Keratinocyte (primary cell): ENCODE measurements around the gene PLXNA2. TPM values are rescaled to one million over a fixed set of nuclear protein-coding genes. Genes with fewer than 3 reads are reported as not detected.

ENCODE experiments used
- DNase-seq: peaks from one replicate; pipeline ENCODE4 v3.0.0-alpha.2; 2011; ENCODE audit warnings: low read depth, missing footprints, low spot score
- FAIRE-seq: peaks from 2 replicates; lab custom pipeline; 2011; peaks lifted over from hg19 to GRCh38; lab: Jason Lieb, UNC
- H2AFZ ChIP-seq: 2 replicates; pipeline ENCODE4 v1.6.0; 2012; ENCODE audit warnings: low read length, control low read depth, inconsistent platforms; ENCODE audit not compliant: control insufficient read depth
- H3K27ac ChIP-seq: 2 replicates; pipeline ENCODE4 v1.5.1; 2011; ENCODE audit warnings: low read length; ENCODE audit not compliant: control insufficient read depth, insufficient read depth
- H3K27me3 ChIP-seq: 3 replicates; pipeline ENCODE4 v1.6.0; 2011; ENCODE audit warnings: low read length; ENCODE audit not compliant: control insufficient read depth, insufficient read depth; ENCODE audit errors: extremely low read depth
- H3K36me3 ChIP-seq, 2 experiments: 2 replicates in 1 of 2; 3 replicates in 1 of 2; pipeline ENCODE4 v1.5.1; 2011; ENCODE audit warnings: low read length in 2 of 2, mild to moderate bottlenecking in 1 of 2; ENCODE audit not compliant: control insufficient read depth in 2 of 2, insufficient read depth in 2 of 2; ENCODE audit errors: extremely low read depth in 1 of 2
- H3K4me1 ChIP-seq: 3 replicates; pipeline ENCODE4 v1.5.1; 2011; ENCODE audit warnings: low read length; ENCODE audit not compliant: control insufficient read depth, insufficient read depth; ENCODE audit errors: extremely low read depth
- H3K4me2 ChIP-seq: 3 replicates; pipeline ENCODE4 v1.6.0; 2011; ENCODE audit warnings: low read depth, low read length; ENCODE audit not compliant: control insufficient read depth, insufficient read depth; ENCODE audit errors: extremely low read depth
- H3K4me3 ChIP-seq, 3 experiments: fragments of 200-600 bp in 1 of 3; sonication (generic) in 1 of 3; 2 replicates in 2 of 3; 3 replicates in 1 of 3; pipeline ENCODE4 v1.5.1; 2011 to 2016; ENCODE audit warnings: low read length in 3 of 3, mild to moderate bottlenecking in 3 of 3, control low read depth in 2 of 3, inconsistent platforms in 1 of 3, low read depth in 1 of 3, mixed read lengths in 1 of 3, mixed run types in 1 of 3, moderate library complexity in 1 of 3; ENCODE audit not compliant: control insufficient read depth in 2 of 3, insufficient read depth in 2 of 3; ENCODE audit errors: extremely low read depth in 1 of 3
- H3K79me2 ChIP-seq: 2 replicates; pipeline ENCODE4 v1.6.0; 2012; ENCODE audit warnings: low read length; ENCODE audit not compliant: control insufficient read depth, insufficient read depth
- H3K9ac ChIP-seq: 3 replicates; pipeline ENCODE4 v1.6.0; 2011; ENCODE audit warnings: low read length; ENCODE audit not compliant: control insufficient read depth, insufficient read depth; ENCODE audit errors: extremely low read depth
- H3K9me1 ChIP-seq: 3 replicates; pipeline ENCODE4 v1.6.0; 2011; ENCODE audit warnings: low read length; ENCODE audit not compliant: control insufficient read depth, insufficient read depth; ENCODE audit errors: extremely low read depth
- H3K9me3 ChIP-seq: 2 replicates; pipeline ENCODE4 v1.5.1; 2012; ENCODE audit warnings: low read depth, low read length; ENCODE audit not compliant: control insufficient read depth
- H4K20me1 ChIP-seq: 3 replicates; pipeline ENCODE4 v1.6.0; 2011; ENCODE audit warnings: low read length; ENCODE audit not compliant: control insufficient read depth, insufficient read depth; ENCODE audit errors: extremely low read depth
- EZH2 ChIP-seq: IDR thresholded peaks from one replicate; pipeline ENCODE4 v1.6.1; 2012; ENCODE audit warnings: inconsistent platforms, mild to moderate bottlenecking, low read length, moderate library complexity
- dilution Hi-C: fragments of 300-500 bp; cut with MboI; formaldehyde crosslinking; loops from one replicate; pipeline ENCODE4 v1.7.0; 2020; ENCODE audit warnings: low sequenced_read_pairs; ENCODE audit not compliant: extremely low pct_ligation_motif_present
- polyA plus RNA-seq, 5 experiments: library from polyadenylated mRNA; depleted of rRNA in 3 of 5; stranded (reverse) in 3 of 5; stranded (forward) in 1 of 5; unstranded in 1 of 5; fragments of >200 nt; gene quantifications; 1 replicate in 1 of 5; 2 replicates in 3 of 5; 3 replicates in 1 of 5; pipeline versions ENCODE4 v1.2.1 to v1.2.3, GENCODE V29; 2011 to 2012; ENCODE audit warnings: missing spikeins in 2 of 5, low read depth in 1 of 5, low replicate concordance in 1 of 5
- TF ChIP-seq, protein P1 (sequence below), 3 experiments: IDR thresholded peaks in 1 of 3; conservative IDR thresholded peaks in 1 of 3; optimal IDR thresholded peaks in 1 of 3; 2 replicates in 2 of 3; 3 replicates in 1 of 3; pipeline versions ENCODE3 to v1.5.1; 2011; ENCODE audit warnings: low read length in 3 of 3, mild to moderate bottlenecking in 3 of 3, moderate library complexity in 2 of 3, control low read depth in 1 of 3, inconsistent platforms in 1 of 3; ENCODE audit not compliant: insufficient read depth in 2 of 3; ENCODE audit errors: extremely low read depth in 1 of 3

The PLXNA2 gene
- polyA plus RNA-seq, 1 donor (not counting 4 experiments of a cell fraction or from before 2014, with no cell fraction given) = 6.7 TPM

DNA sequence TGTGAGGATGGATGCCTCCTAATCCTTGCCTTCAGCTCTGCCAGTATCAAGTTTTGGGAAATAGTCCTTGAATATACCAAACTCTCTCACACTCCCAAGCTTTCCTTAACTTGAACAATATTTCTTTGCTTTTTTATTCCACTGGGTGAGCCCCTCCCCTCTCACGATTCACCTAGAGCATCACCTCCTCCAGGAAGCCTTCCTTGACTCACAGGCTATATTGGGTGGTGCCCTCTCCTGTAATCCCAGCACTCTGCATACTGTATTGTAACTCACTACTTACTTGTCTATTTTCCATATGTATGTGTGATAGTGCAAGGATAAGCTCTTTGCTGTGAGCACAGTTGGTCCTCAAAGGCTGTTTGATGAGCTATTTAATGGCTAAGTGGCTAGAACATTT is 114.7 kb downstream of the PLXNA2 start:
- Histone ChIP-seq H3K79me2 (no peaks in the 10 kb centered on the region), H3K4me2 (no peak overlapping the region), H3K27ac (no peak overlapping the region), H3K36me3 (peaks cover 5 to 8% of the 10 kb centered on the region in 2 experiments), H3K9ac (no peak overlapping the region), H3K9me1 (no peaks in the 10 kb centered on the region), H3K4me3 (no peak overlapping the region), H4K20me1 (peaks cover 2% of the 10 kb centered on the region), H3K27me3 (no peaks in the 10 kb centered on the region), H3K4me1 (peaks cover 12% of the 10 kb centered on the region), H3K9me3 (no peaks in the 10 kb centered on the region), H2AFZ (no peak overlapping the region)
- TF ChIP-seq, protein P1, sequence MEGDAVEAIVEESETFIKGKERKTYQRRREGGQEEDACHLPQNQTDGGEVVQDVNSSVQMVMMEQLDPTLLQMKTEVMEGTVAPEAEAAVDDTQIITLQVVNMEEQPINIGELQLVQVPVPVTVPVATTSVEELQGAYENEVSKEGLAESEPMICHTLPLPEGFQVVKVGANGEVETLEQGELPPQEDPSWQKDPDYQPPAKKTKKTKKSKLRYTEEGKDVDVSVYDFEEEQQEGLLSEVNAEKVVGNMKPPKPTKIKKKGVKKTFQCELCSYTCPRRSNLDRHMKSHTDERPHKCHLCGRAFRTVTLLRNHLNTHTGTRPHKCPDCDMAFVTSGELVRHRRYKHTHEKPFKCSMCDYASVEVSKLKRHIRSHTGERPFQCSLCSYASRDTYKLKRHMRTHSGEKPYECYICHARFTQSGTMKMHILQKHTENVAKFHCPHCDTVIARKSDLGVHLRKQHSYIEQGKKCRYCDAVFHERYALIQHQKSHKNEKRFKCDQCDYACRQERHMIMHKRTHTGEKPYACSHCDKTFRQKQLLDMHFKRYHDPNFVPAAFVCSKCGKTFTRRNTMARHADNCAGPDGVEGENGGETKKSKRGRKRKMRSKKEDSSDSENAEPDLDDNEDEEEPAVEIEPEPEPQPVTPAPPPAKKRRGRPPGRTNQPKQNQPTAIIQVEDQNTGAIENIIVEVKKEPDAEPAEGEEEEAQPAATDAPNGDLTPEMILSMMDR (optimal IDR thresholded peaks at IDR 0.05 in 1 of 3, IDR thresholded peaks at IDR 0.05 in 1 of 3, conservative IDR thresholded peaks at IDR 0.05 in 1 of 3; ENCODE audit: extremely low read depth in 1 of 3, insufficient read depth in 2 of 3, low read length in 3 of 3) = no peak
- TF ChIP-seq EZH2 = no peak
- DNase-seq (no peak), FAIRE-seq (no peak)
- dilution Hi-C loops = no loop called here

DNA sequence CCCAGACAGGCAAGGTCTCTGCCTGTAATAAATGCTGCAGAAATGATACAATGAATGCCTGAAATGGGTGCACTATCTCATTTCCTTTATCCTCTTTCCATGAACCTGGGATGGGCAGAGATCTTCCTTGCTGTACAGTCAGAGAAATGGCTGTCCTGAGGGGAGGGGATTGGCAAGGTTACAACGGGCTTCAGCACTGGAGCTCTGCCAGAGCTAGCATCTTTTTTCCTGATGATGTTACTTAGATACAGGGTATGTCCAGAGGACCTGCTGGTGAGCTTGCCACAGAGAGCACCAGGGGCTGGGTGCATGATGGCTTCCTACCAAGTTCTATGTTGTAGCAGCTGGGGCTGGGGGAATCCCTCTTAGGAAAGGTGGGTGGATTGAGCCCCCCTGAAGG is 115.1 kb downstream of the PLXNA2 start:
- TF ChIP-seq, protein P1 (optimal IDR thresholded peaks at IDR 0.05 in 1 of 3, IDR thresholded peaks at IDR 0.05 in 1 of 3, conservative IDR thresholded peaks at IDR 0.05 in 1 of 3; ENCODE audit: extremely low read depth in 1 of 3, insufficient read depth in 2 of 3, low read length in 3 of 3) = no peak
- no peak for TF ChIP-seq EZH2
- Histone ChIP-seq H3K4me2 (no peak overlapping the region), H4K20me1 (peaks cover 2% of the 10 kb centered on the region), H2AFZ (no peak overlapping the region), H3K9me3 (no peaks in the 10 kb centered on the region), H3K36me3 (peaks cover 5 to 8% of the 10 kb centered on the region in 2 experiments), H3K79me2 (no peaks in the 10 kb centered on the region), H3K27me3 (no peaks in the 10 kb centered on the region), H3K4me3 (no peak overlapping the region), H3K4me1 (peaks cover 12% of the 10 kb centered on the region), H3K27ac (no peak overlapping the region), H3K9me1 (no peaks in the 10 kb centered on the region), H3K9ac (no peak overlapping the region)
- dilution Hi-C loops = no loop called here
- FAIRE-seq (no peak), DNase-seq (no peak)
